Measurements from ENCODE around the gene ATAD2B. TPM values are rescaled to one million over a fixed set of nuclear protein-coding genes. Genes with fewer than 3 reads are reported as not detected.
"Not testable (repeated sequence)": the region's sequence is repeated elsewhere in the genome, so short reads cannot be mapped to it uniquely, and the experiment has no call there.

ATAD2B gene
- total RNA-seq, 1 experiment from 2014 or later: 10.2 TPM

GRCh38 chr2:23791030-23791429 is 135.9 kb downstream of the ATAD2B start:
- no peak for DNase-seq (ENCODE audit: low spot score)

DNA sequence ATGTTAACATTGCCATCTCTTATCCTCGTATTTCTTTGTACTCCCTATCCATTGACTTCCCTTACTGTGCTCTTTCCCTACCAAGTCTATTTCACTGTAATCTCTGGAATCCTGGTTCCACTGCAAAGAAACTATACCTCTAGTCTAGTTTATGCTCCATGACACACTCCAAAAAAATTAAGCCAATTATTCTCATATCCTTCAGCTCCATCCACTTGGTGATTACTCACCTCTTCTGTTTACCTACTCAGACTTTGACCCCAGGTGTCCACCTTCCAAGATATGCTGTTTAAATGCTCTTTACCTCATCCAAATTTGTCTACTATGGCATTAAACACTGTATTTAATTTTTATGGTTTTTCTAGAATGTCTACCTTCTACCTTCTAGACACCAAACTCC is 137.9 kb downstream of the ATAD2B start:
- DNase-seq (ENCODE audit: low spot score): peak; percentile 50

GRCh38 chr2:23788100-23788499 is 138.8 kb downstream of the ATAD2B start:
- no peak for DNase-seq (ENCODE audit: low spot score)

GRCh38 chr2:23784971-23785370 is 142.0 kb downstream of the ATAD2B start:
- DNase-seq (ENCODE audit: low spot score): no peak

- DNase-seq (ENCODE audit: low spot score): no peak
Observed at GRCh38 chr2:23782646-23783045, 144.3 kb downstream of the ATAD2B start.

DNA sequence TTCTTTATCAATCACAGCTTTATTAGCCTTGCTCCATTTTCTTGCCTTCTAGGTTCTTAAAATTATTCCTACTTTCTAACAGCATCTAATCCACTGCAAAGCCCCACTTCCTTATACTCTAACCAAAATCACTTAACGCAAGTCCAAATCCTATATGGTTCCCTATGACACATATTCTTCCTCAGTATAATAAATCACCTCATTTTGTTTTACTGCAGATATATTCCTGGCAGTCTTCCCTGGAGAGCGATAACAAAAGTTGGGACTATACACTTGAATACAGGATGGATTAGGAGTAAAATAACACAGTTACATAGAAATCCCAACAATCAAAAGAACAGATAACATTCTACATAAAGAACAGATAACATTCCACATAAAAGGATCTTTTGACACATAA is 144.8 kb downstream of the ATAD2B start:
- no peak for DNase-seq (ENCODE audit: low spot score)

- DNase-seq (ENCODE audit: low spot score): not testable (repeated sequence)
Observed at GRCh38 chr2:23780465-23780864, 146.5 kb downstream of the ATAD2B start.

- no peak for DNase-seq (ENCODE audit: low spot score)
Observed at GRCh38 chr2:23777826-23778225, 149.1 kb downstream of the ATAD2B start.

GRCh38 chr2:23776021-23776420 is 150.9 kb downstream of the ATAD2B start:
- no peak for DNase-seq (ENCODE audit: low spot score)

- DNase-seq (ENCODE audit: low spot score): no peak
Observed at GRCh38 chr2:23772684-23773083, 154.2 kb downstream of the ATAD2B start.

DNA sequence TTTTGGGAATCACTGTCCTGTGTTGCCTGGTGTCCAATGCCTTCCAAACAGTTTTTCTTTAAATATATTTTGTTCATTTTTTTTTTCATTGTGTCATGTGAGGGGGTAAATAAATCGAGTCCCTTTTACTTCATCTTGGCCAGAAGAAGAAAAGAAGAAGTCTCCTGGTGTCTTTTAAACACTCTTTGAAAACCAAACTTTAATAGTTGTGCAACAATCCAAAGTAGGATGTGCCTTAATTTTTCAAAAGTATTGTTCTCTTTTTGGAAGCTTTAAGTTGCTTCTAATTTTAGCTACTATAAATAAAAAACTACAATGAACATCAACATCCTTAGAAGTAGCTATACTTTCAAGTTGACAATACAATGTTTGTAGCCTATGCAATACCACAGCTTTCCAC is 154.9 kb downstream of the ATAD2B start:
- no peak for DNase-seq (ENCODE audit: low spot score)

DNA sequence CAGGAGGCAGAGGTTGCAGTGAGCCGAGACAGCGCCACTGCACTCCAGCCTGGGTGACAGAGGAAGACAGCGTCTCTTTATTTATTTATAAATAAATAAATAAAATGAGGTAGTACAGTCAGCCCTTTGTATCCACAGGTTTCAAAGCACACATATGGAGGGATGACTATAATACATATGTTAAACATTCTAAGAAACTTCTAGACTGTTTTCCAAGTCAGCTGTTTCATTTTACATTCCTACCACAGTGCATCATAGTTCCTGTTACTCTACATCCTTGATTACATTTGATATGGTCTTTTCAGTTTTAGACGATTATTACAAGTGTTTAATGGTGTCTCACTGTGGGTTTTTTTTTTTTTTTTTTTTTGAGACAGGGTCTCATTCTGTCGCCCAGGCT is 157.6 kb downstream of the ATAD2B start:
- DNase-seq (ENCODE audit: low spot score): no peak

DNA sequence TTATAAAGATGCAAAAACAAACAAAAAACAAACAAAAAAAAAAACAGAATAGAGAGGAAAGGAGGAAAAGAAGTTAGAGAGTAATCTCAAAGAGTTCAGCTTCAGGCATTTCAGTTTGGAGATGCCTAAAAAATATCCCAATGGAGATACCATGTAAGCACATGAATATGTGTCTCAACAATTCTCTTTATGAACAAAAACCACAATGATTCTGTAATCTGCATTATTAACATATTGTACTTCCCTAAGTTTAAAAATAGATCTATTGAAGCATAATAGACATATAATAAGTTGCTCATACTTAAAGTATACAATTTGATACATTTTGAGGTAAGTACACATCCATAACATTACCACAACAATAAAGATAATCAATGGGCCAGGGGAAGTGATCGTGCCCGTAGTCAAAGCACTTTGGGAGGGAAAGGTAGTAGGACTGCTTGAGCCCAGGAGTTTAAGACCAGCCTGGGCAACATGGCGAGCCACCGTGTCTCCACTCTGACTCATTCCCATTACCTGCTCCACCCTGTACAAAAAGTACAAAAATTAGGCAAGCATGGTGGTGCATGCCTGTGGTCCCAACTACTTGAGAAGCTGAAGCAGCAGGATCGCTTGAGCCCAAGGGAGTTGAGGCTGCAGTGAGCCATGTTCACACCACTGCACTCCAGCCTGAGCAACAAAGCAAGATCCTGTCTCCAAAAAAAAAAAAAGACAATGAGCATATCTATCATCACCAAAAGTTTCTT is 158.9 kb downstream of the ATAD2B start:
- no peak for DNase-seq (ENCODE audit: low spot score)

DNA sequence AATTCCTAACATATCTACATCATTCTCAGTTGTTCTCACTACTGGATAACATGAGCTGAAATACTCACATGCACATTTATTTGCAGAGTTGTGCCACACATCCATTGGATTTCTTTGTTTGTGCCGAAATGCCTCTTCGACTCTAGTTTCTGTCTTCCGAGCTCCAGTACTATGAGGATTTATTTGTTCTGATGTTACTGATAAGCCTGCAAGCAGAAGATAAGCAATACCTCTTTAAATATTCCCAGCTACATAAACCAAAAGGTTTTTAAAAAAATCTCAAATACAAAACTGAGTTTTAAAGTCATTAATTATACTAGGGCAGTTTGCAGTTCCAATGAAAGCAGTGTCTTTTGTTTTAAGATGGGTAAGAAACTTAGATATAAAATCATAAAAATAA is 164.8 kb downstream of the ATAD2B start:
- no peak for DNase-seq (ENCODE audit: low spot score)

- no peak for DNase-seq (ENCODE audit: low spot score)
Observed at GRCh38 chr2:23761638-23762037, 165.3 kb downstream of the ATAD2B start.

DNA sequence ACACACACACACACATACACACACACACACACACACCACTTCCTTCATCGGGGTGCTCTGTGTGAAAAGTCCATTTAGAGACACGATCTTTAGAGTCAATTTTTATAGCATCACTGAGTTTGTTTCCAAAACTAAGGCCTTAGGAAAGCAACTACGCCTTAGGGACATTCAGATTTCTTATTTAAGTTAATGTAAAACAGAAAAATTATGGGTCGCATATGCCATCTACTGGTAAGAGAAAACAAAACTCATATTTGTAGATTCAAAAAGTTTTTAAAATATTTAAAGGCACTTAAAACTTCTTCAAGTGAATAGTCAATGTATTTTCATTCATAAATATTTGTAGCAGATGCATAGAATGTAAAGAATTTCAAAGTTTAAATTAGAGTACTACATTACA is 166.2 kb downstream of the ATAD2B start:
- peak; percentile 39 for DNase-seq (ENCODE audit: low spot score)

DNA sequence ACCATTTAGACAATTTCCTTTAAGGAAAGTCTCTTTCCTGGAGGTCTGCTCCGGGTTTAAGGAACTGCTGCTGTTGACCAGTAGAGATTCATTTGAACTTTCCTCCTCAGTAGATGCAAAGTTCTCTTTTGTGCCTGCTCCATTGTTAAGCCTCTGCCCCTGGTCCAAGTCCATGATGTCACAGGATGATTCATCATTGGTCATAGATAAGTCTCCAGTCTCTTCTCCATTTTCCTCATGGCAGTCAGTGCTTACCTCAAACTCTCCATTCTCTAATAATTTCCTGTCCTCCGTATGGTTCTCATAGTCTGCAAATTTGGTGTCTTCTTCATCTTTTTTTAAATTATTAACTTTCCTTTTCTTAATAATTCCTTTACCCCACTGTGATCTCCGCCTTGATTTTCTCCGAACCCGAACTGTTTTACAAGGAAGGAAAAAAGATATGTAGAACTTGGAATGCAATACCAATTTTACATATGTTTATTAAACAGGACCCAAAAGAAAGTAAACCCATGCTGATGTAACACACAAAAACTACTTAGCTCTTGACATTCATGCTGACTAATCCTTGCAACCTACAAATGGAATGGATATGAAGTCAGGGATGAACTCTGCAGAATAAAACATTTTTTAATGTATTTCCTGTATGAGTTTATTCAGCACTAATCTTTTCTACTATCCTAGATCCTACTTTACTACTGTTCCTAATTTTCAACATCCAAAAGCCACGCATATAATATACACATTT is 169.1 kb downstream of the ATAD2B start:
- peak; percentile 51 for DNase-seq (ENCODE audit: low spot score)

GRCh38 chr2:23756593-23757292 is 170.2 kb downstream of the ATAD2B start:
- no peak for DNase-seq (ENCODE audit: low spot score)

DNA sequence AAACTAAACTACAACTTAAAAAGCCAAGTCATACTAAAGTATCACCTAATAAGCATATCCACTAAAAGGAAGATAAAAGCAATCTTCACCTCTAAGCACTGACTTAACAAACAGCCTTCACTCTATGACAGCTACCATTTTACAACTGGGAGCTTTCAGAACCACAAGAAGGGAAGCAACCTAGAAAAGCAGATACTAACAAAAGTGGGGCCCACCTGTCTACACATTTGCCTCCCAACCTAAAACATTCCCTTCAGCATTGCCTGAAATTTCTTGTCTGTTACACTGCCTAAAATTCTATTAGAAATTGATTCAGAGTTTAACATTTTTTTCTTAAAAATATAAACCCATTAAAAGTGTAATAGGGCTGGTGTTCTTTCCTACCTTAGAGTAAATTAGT is 172.0 kb downstream of the ATAD2B start:
- DNase-seq (ENCODE audit: low spot score): no peak

GRCh38 chr2:23753291-23754010 is 173.5 kb downstream of the ATAD2B start:
- DNase-seq (ENCODE audit: low spot score): no peak

DNA sequence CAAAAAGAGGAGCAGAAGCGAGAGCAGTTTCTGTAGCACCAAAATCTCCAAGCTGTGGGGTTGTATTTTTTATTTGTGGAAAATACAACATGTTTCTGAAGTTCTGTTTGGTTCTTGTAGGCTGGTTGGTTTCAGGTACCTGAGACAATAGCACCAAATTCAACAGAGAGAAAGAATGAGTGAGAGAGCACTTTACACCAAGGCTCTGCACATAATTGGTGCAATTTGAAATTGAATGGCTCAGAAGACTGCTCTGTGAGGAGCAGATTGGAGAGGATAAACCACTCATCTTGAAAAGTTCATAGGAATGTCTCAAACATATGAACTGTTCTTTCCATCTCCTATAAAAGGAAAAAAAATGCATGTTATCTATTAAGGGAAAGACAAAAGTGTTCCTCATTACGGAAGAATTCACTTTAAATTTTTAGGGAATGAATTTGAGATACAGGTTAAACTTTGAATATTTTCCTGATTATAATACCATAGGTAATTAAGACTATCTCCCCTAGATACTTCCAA is 175.1 kb downstream of the ATAD2B start:
- no peak for DNase-seq (ENCODE audit: low spot score)

Data from HT-29 (cell line).